Suprapubic skin (tissue), 4 donors: ENCODE measurements around the gene STEAP1B. TPM values are rescaled to one million over a fixed set of nuclear protein-coding genes. Genes with fewer than 3 reads are reported as not detected.
A peak's percentile ranks its signal among the peaks of the same experiment; 100 is the strongest.
"Not testable (repeated sequence)": the region's sequence is repeated elsewhere in the genome, so short reads cannot be mapped to it uniquely, and the experiment has no call there.

Experiments
- DNase-seq, 2 donors: peaks; one replicate each; pipeline ENCODE4 v3.0.0-alpha.2; 2019; ENCODE audit warnings: low spot score in 2 of 2
- H3K27ac ChIP-seq: fragments of 200-600 bp; sonication (generic); one replicate; pipeline ENCODE4 v1.5.1; 2019
- H3K27me3 ChIP-seq: fragments of 200-600 bp; sonication (generic); one replicate; pipeline ENCODE4 v1.5.1; 2019
- H3K36me3 ChIP-seq: fragments of 200-600 bp; sonication (generic); one replicate; pipeline ENCODE4 v1.5.1; 2019
- H3K4me1 ChIP-seq: fragments of 200-600 bp; sonication (generic); one replicate; pipeline ENCODE4 v1.5.1; 2019
- H3K4me3 ChIP-seq: fragments of 200-600 bp; sonication (generic); one replicate; pipeline ENCODE4 v1.5.1; 2019; ENCODE audit warnings: mild to moderate bottlenecking
- H3K9me3 ChIP-seq: fragments of 200-600 bp; sonication (generic); one replicate; pipeline ENCODE4 v1.5.1; 2019
- EP300 ChIP-seq: sonication (generic); formaldehyde crosslinking; IDR thresholded peaks from one replicate; pipeline ENCODE4 v1.6.1; 2017; ENCODE audit warnings: antibody characterized with exemption
- POLR2A ChIP-seq, 2 donors: fragments of 450-650 bp; IDR thresholded peaks; one replicate each; pipeline ENCODE4 v1.6.1; 2017; ENCODE audit warnings: antibody characterized with exemption in 2 of 2, mild to moderate bottlenecking in 2 of 2, moderate library complexity in 2 of 2
- POLR2AphosphoS5 ChIP-seq, 3 donors: sonication (generic); formaldehyde crosslinking; IDR thresholded peaks; one replicate each; pipeline ENCODE4 v1.6.1; 2017; ENCODE audit warnings: antibody characterized with exemption in 3 of 3
- WGBS: methylation state at CpG from one replicate; pipeline ENCODE4 v1.1.5; 2018; 5-methylcytosine and 5-hydroxymethylcytosine counted together
- total RNA-seq, 4 donors: library from RNA; depleted of rRNA; stranded (reverse); fragments of >200 nt; gene quantifications; one replicate each; pipeline ENCODE4 v1.1.0, GENCODE V29; 2016
- TF ChIP-seq, protein P1 (sequence below), 2 donors: fragments of 200-600 bp in 1 of 2; fragments of 450-650 bp in 1 of 2; sonication (generic) in 1 of 2; IDR thresholded peaks; one replicate each; pipeline ENCODE4 v1.5.1; 2016 to 2019; ENCODE audit warnings: antibody characterized with exemption in 2 of 2, mild to moderate bottlenecking in 1 of 2, moderate library complexity in 1 of 2

STEAP1B gene
- total RNA-seq, 4 donors from 2014 or later, result 0.64 TPM; not detected in 3

DNA sequence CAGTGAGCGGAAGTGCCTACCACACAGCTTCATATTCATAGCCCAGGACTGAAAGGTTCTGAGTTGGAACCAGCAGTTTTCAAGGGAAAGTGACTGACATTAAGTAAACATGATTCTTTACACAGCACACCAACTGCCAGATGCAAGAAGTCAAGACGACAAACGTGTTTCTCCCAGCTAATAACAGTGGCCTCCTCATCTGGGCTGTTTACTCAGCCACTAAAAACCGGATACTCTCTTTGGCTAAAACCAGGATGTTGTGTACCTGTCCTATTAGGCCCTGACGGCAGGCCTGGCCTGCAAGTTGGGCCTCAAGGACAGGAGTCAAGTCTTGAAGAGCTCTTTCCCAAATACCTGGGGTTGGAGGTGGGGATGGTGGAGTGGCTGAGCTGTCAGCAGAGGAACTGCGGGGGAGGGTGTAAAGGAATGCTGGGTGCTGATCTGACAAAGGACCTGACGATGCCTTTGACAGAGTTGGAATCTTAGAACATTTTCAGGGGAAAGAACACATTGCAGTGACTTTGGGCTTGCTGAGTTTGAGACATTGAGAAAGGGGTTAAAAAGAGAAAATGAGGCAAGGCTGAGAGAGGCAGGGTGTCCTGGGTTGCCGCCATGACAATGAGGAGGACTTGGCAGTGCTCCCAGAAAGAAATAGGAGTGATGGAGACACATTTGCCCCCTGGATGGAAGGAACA is 57.7 kb downstream of the STEAP1B start:
- no peaks in the 10 kb centered on the region for H3K36me3 ChIP-seq
- no peaks in the 10 kb centered on the region for H3K9me3 ChIP-seq
- H3K27ac ChIP-seq, result peak overlapping the region; percentile 71
- no peaks in the 10 kb centered on the region for H3K27me3 ChIP-seq
- WGBS, result 70% methylated on average over 8 of the region's 8 CpGs
- no peak for TF ChIP-seq EP300
- TF ChIP-seq POLR2A (IDR thresholded peaks at IDR 0.05), result no peak
- TF ChIP-seq POLR2AphosphoS5 (IDR thresholded peaks at IDR 0.05), result no peak
- TF ChIP-seq, protein P1, sequence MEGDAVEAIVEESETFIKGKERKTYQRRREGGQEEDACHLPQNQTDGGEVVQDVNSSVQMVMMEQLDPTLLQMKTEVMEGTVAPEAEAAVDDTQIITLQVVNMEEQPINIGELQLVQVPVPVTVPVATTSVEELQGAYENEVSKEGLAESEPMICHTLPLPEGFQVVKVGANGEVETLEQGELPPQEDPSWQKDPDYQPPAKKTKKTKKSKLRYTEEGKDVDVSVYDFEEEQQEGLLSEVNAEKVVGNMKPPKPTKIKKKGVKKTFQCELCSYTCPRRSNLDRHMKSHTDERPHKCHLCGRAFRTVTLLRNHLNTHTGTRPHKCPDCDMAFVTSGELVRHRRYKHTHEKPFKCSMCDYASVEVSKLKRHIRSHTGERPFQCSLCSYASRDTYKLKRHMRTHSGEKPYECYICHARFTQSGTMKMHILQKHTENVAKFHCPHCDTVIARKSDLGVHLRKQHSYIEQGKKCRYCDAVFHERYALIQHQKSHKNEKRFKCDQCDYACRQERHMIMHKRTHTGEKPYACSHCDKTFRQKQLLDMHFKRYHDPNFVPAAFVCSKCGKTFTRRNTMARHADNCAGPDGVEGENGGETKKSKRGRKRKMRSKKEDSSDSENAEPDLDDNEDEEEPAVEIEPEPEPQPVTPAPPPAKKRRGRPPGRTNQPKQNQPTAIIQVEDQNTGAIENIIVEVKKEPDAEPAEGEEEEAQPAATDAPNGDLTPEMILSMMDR (IDR thresholded peaks at IDR 0.05), result no peak
- peaks cover 32% of the 10 kb centered on the region for H3K4me1 ChIP-seq
- no peak overlapping the region for H3K4me3 ChIP-seq
- no peak for DNase-seq

DNA sequence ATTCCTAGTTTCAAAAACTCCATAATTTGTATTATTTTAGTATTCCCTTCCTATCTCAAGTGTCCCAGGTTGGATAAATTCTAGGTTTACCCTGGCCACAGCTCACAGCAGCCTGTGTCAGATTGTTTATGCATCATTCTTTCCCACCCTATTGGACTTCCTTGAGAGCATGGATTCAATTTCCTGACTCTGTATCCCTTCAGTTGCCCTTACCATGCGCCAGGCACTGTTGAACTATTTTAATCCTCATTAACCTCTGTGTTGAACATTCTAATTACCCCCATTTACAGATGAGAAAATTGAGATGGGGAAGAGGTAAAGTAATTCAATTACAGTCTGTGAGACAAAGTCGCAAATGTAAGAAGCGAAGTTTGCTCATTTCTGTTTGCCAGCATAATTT is 58.8 kb downstream of the STEAP1B start:
- no peaks in the 10 kb centered on the region for H3K9me3 ChIP-seq
- no peaks in the 10 kb centered on the region for H3K36me3 ChIP-seq
- no peak overlapping the region for H3K4me3 ChIP-seq
- DNase-seq, result no peak
- H3K27ac ChIP-seq, result no peak overlapping the region
- peaks cover 31% of the 10 kb centered on the region for H3K4me1 ChIP-seq
- TF ChIP-seq POLR2AphosphoS5 (IDR thresholded peaks at IDR 0.05) (no peak), EP300 (no peak), POLR2A (IDR thresholded peaks at IDR 0.05) (no peak)
- TF ChIP-seq, protein P1 (IDR thresholded peaks at IDR 0.05), result no peak
- no peaks in the 10 kb centered on the region for H3K27me3 ChIP-seq
- WGBS, result 95% methylated on average over 3 of the region's 3 CpGs

DNA sequence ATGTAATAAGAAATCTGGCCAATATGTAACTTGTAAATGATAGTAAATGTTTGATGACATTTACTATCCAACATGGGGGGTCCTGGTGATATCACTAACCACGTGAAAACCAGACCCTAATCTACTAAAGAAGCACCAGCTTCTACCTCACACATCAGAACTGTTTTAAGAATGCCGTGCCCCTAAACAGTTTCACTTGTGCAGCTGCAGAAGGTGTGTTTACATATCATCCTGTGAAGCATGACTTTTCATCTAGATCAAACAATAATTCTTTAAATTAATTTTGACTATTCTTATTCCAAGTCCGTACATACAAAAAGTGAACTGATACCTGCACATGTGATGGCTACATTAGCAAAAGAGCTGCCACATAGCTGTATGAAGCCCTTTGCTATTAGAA is 61.0 kb downstream of the STEAP1B start:
- Histone ChIP-seq H3K36me3 (no peaks in the 10 kb centered on the region), H3K27me3 (no peaks in the 10 kb centered on the region), H3K9me3 (no peaks in the 10 kb centered on the region), H3K4me3 (no peak overlapping the region), H3K4me1 (peaks cover 13% of the 10 kb centered on the region), H3K27ac (no peak overlapping the region)
- no peak for DNase-seq
- TF ChIP-seq POLR2A (IDR thresholded peaks at IDR 0.05) (no peak), EP300 (no peak), POLR2AphosphoS5 (IDR thresholded peaks at IDR 0.05) (no peak)
- TF ChIP-seq, protein P1 (IDR thresholded peaks at IDR 0.05), result no peak
- 83% methylated on average over 3 of the region's 3 CpGs for WGBS

DNA sequence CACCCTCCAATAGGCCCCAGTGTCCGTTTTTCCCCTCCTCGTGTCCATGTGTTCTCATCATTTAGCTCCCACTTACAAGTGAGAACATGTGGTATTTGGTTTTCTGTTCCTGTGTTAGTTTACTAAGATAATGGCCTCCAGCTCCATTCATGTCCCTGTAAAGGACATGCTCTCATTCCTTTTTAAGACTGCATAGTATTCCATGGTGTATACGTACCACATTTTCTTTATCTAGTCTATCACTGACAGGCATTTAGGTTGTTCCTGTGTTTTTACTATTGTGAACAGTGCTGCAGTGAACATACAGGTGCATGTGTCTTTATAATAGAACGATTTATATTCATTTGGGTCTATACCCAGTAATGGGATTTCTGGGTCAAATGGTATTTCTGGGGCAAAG is 63.4 kb downstream of the STEAP1B start:
- H3K9me3 ChIP-seq, H3K27me3 ChIP-seq, H3K4me1 ChIP-seq, DNase-seq, H3K27ac ChIP-seq, H3K36me3 ChIP-seq, H3K4me3 ChIP-seq: not testable (repeated sequence)
- 92% methylated on average over 4 of the region's 4 CpGs for WGBS

DNA sequence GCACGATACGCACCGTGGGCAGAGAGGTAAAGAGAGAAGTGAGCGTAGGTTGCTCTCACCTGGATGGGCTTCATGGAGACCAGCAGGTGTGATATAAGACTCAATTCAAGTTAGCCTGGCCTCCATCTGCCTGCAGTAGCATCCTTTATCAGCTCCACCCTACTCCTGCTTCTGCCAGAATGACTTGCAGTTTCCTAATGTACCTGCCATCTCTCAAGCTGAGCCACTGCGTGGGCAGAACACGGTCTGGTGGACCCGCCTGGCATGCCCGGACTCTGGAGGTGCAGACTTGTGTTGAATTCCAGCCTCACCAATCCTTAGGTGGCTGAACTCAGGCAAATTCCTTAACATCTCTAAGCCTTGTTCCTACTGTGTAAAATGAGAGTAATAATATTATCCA is 64.3 kb downstream of the STEAP1B start:
- 81% methylated on average over 8 of the region's 8 CpGs for WGBS
- H3K27ac ChIP-seq, result no peak overlapping the region
- DNase-seq, result no peak
- H3K27me3 ChIP-seq, result no peaks in the 10 kb centered on the region
- no peak overlapping the region for H3K4me3 ChIP-seq
- H3K36me3 ChIP-seq, result no peaks in the 10 kb centered on the region
- TF ChIP-seq, protein P1 (IDR thresholded peaks at IDR 0.05), result no peak
- TF ChIP-seq POLR2A (IDR thresholded peaks at IDR 0.05) (no peak), EP300 (no peak), POLR2AphosphoS5 (IDR thresholded peaks at IDR 0.05) (no peak)
- H3K4me1 ChIP-seq, result peaks cover 5% of the 10 kb centered on the region
- H3K9me3 ChIP-seq, result no peaks in the 10 kb centered on the region

DNA sequence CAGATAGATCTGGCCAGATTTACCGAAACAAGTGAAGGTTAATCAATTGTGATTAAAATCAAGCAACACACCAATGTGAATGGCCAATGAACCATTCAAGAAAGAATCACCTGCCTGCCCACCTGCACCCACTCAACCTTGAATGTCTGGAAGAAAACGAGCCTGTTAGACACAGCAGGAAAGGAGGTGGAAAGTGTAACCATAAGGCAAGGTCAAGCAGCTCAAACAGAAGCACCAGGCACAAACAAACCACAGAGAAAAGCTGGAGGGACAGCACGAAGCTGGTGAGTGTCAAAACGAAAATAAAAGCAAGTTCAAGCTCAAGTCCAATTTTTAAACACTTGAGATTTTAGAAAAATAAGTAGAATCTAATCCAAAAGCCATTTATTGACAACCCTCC is 64.9 kb downstream of the STEAP1B start:
- 77% methylated on average over 4 of the region's 4 CpGs for WGBS
- Histone ChIP-seq H3K4me1 (peaks cover 5% of the 10 kb centered on the region), H3K36me3 (no peaks in the 10 kb centered on the region), H3K27me3 (no peaks in the 10 kb centered on the region), H3K27ac (no peak overlapping the region), H3K9me3 (no peaks in the 10 kb centered on the region), H3K4me3 (no peak overlapping the region)
- no peak for DNase-seq
- TF ChIP-seq, protein P1 (IDR thresholded peaks at IDR 0.05), result no peak
- TF ChIP-seq EP300 (no peak), POLR2A (IDR thresholded peaks at IDR 0.05) (no peak), POLR2AphosphoS5 (IDR thresholded peaks at IDR 0.05) (no peak)
